Esophagus muscularis mucosa (tissue), 4 donors: ENCODE measurements around the gene SPEF2. TPM values are rescaled to one million over a fixed set of nuclear protein-coding genes. Genes with fewer than 3 reads are reported as not detected.

Experiments
- DNase-seq: peaks from one replicate; pipeline ENCODE4 v3.0.0-alpha.2; 2017; ENCODE audit errors: extremely low spot score
- H3K27ac ChIP-seq, 4 donors: fragments of 200-600 bp; sonication (generic); replicated peaks in 1 of 4; 1 replicate in 3 of 4; 2 replicates in 1 of 4; pipeline ENCODE4 v1.5.1; 2016 to 2019; ENCODE audit warnings: mild to moderate bottlenecking in 1 of 4
- H3K27me3 ChIP-seq, 4 donors: fragments of 200-600 bp; sonication (generic); one replicate each; pipeline versions ENCODE4 v1.5.1 to v1.6.0; 2016 to 2019
- H3K36me3 ChIP-seq, 4 donors: fragments of 200-600 bp; sonication (generic); one replicate each; pipeline ENCODE4 v1.5.1; 2016 to 2019
- H3K4me1 ChIP-seq, 4 donors: fragments of 200-600 bp; sonication (generic); one replicate each; pipeline ENCODE4 v1.5.1; 2016 to 2019
- H3K4me3 ChIP-seq, 4 donors: fragments of 200-600 bp; sonication (generic); 1 replicate in 2 of 4; 2 replicates in 2 of 4; pipeline ENCODE4 v1.5.1; 2016 to 2019; ENCODE audit warnings: mild to moderate bottlenecking in 4 of 4, moderate library complexity in 1 of 4
- H3K9me3 ChIP-seq, 4 donors: fragments of 200-600 bp; sonication (generic); 1 replicate in 3 of 4; 2 replicates in 1 of 4; pipeline ENCODE4 v1.5.1; 2016 to 2019
- EP300 ChIP-seq: sonication (generic); formaldehyde crosslinking; IDR thresholded peaks from one replicate; pipeline ENCODE4 v1.6.1; 2017; ENCODE audit warnings: antibody characterized with exemption
- POLR2A ChIP-seq: fragments of 450-650 bp; IDR thresholded peaks from one replicate; pipeline ENCODE4 v1.6.1; 2017; ENCODE audit warnings: antibody characterized with exemption, moderate library complexity, mild to moderate bottlenecking, low read depth
- POLR2AphosphoS5 ChIP-seq, 2 donors: sonication (generic); formaldehyde crosslinking; IDR thresholded peaks; one replicate each; pipeline ENCODE4 v1.6.1; 2017; ENCODE audit warnings: antibody characterized with exemption in 2 of 2
- WGBS: methylation state at CpG from one replicate; pipeline ENCODE4 v1.1.5; 2018; 5-methylcytosine and 5-hydroxymethylcytosine counted together
- intact Hi-C: fragments of 100-400 bp; cut with DNase I; formaldehyde crosslinking; loops from one replicate; pipeline ENCODE4 v1.15.1; 2023
- total RNA-seq, 4 donors: library from RNA; depleted of rRNA; stranded (reverse); fragments of >200 nt; gene quantifications; one replicate each; pipeline versions ENCODE4 v1.1.0 to v1.2.1, GENCODE V29; 2016
- TF ChIP-seq, protein P1 (sequence below), 3 experiments: fragments of 200-600 bp in 2 of 3; fragments of 450-650 bp in 1 of 3; sonication (generic) in 2 of 3; IDR thresholded peaks; one replicate each; pipeline ENCODE4 v1.5.1; 2017 to 2019; ENCODE audit warnings: antibody characterized with exemption in 3 of 3, mild to moderate bottlenecking in 2 of 3, moderate library complexity in 1 of 3

Gene SPEF2
- total RNA-seq, 4 donors from 2014 or later = 2.8 to 4.6 (median 3.1) TPM

DNA sequence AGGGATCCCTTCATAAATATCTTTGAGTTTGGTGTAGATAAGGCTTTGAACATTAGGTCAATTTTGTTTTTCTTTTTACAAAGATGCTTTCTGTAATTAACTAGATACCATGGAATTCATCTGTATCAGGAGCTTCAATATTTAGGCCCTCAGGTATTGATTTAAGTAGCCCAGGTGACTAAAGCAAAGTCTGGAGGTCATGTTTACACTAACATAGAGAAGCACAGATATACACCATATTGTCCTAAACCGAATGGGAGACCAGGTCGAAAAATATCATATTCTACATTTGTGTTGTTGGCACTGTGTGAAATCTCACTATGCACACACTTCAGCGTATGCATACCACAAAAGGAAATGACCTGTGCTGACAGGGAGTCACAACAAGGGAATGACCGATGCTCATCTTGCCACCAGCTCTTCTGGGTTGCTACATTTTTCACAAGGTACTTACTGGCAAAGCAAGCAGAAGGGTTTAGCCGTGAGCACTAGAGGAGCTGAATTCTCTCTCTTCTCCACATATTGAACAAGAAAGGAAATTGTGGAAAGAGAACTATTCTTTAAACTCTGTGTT is 140.6 kb downstream of the SPEF2 start:
- no peak overlapping the region for H3K27ac ChIP-seq
- 63% methylated on average over 4 of the region's 5 CpGs for WGBS
- H3K36me3 ChIP-seq = no peaks in the 10 kb centered on the region
- H3K9me3 ChIP-seq = no peaks in the 10 kb centered on the region
- no peaks in the 10 kb centered on the region for H3K27me3 ChIP-seq
- no peak for DNase-seq
- no peaks in the 10 kb centered on the region for H3K4me1 ChIP-seq
- intact Hi-C loops = no loop called here
- no peak overlapping the region for H3K4me3 ChIP-seq
- TF ChIP-seq POLR2A = no peak
- no peak for TF ChIP-seq EP300
- TF ChIP-seq, protein P1, sequence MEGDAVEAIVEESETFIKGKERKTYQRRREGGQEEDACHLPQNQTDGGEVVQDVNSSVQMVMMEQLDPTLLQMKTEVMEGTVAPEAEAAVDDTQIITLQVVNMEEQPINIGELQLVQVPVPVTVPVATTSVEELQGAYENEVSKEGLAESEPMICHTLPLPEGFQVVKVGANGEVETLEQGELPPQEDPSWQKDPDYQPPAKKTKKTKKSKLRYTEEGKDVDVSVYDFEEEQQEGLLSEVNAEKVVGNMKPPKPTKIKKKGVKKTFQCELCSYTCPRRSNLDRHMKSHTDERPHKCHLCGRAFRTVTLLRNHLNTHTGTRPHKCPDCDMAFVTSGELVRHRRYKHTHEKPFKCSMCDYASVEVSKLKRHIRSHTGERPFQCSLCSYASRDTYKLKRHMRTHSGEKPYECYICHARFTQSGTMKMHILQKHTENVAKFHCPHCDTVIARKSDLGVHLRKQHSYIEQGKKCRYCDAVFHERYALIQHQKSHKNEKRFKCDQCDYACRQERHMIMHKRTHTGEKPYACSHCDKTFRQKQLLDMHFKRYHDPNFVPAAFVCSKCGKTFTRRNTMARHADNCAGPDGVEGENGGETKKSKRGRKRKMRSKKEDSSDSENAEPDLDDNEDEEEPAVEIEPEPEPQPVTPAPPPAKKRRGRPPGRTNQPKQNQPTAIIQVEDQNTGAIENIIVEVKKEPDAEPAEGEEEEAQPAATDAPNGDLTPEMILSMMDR (IDR thresholded peaks at IDR 0.05) = no peak
- no peak for TF ChIP-seq POLR2AphosphoS5 (IDR thresholded peaks at IDR 0.05)

DNA sequence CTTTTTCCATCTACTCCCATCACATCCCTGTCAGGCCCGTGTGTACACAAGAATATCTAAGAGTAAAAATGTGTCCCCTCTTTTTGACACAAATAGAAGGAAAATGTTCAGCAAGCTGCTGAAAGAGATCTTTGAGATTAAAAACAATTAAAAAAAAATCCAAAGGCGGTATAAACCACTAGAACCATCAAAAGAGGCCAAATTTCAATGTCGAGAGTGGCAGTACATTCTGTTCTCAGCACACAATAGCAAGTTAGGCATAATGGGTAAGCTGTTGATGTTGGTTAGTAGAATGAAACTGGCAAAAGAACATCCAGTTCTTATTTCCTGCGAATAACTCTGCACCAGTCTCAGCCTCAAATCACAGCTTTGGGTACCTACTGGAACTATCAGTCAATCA is 143.9 kb downstream of the SPEF2 start:
- WGBS = 80% methylated on average over 4 of the region's 4 CpGs
- H3K9me3 ChIP-seq = no peaks in the 10 kb centered on the region
- DNase-seq = no peak
- H3K36me3 ChIP-seq = no peaks in the 10 kb centered on the region
- intact Hi-C loops = no loop called here
- no peak overlapping the region for H3K4me3 ChIP-seq
- no peak overlapping the region for H3K27ac ChIP-seq
- no peaks in the 10 kb centered on the region for H3K27me3 ChIP-seq
- TF ChIP-seq EP300 (no peak), POLR2AphosphoS5 (IDR thresholded peaks at IDR 0.05) (no peak), POLR2A (no peak)
- TF ChIP-seq, protein P1 (IDR thresholded peaks at IDR 0.05) = no peak
- H3K4me1 ChIP-seq = no peaks in the 10 kb centered on the region

DNA sequence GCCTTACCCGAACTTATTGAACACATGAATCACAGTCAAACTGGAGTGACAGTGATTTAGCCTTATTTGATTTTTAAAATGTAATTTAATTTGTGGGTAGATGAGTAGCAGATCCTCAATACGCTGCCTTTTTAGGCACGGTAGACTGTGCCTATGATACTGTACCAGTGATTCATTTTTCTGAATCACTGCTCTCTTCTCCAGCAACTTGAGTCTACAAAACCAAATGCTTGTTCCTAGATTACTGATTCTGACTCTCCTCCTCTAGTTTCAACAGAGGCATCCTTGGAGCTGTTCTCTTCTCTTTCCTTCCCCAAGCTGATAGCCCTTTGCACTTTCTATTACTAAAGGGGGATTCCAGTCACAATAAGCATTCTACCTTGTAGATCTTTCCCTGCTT is 144.7 kb downstream of the SPEF2 start:
- Histone ChIP-seq H3K9me3 (no peaks in the 10 kb centered on the region), H3K4me1 (no peaks in the 10 kb centered on the region), H3K27ac (no peak overlapping the region), H3K27me3 (no peaks in the 10 kb centered on the region), H3K4me3 (no peak overlapping the region), H3K36me3 (no peaks in the 10 kb centered on the region)
- WGBS = 94% methylated on average over 3 of the region's 3 CpGs
- no peak for DNase-seq
- intact Hi-C loops = no loop called here
- TF ChIP-seq POLR2A = no peak
- TF ChIP-seq, protein P1 (IDR thresholded peaks at IDR 0.05) = no peak
- no peak for TF ChIP-seq EP300
- no peak for TF ChIP-seq POLR2AphosphoS5 (IDR thresholded peaks at IDR 0.05)

DNA sequence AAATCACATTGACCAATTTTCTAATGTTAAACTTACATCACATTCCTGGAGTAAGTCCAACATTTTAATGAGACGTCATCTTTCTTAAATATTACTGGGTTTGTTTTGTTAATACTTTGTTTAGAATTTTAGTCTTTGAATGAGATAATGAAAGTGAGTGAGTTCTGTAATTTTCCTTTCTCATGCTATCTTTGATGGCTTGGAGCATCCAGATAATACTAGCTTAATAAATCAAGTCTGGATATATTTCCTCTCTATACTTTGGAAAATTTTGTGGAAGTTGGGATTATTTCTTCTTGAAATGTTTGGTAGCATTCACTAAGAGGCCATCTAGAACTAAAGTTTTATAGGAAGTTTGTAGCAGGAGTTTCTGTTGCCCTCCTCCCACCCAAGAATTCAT is 148.3 kb downstream of the SPEF2 start:
- intact Hi-C loops = no loop called here
- 29% methylated on average over 1 of the region's 1 CpG for WGBS

More for the DNA sequence above, 148.3 kb downstream of the SPEF2 start:
- TF ChIP-seq, protein P1 (IDR thresholded peaks at IDR 0.05) = no peak
- TF ChIP-seq EP300 (no peak), POLR2A (no peak), POLR2AphosphoS5 (IDR thresholded peaks at IDR 0.05) (no peak)
- Histone ChIP-seq H3K4me1 (no peaks in the 10 kb centered on the region), H3K9me3 (no peaks in the 10 kb centered on the region), H3K27ac (no peak overlapping the region), H3K4me3 (no peak overlapping the region), H3K36me3 (no peaks in the 10 kb centered on the region), H3K27me3 (no peaks in the 10 kb centered on the region)
- DNase-seq = no peak
